Renal cortical epithelial cell (primary cell): ENCODE results near the gene OR5B17. TPM values are rescaled to one million over a fixed set of nuclear protein-coding genes. Genes with fewer than 3 reads are reported as not detected.
"Not testable (repeated sequence)": the region's sequence is repeated elsewhere in the genome, so short reads cannot be mapped to it uniquely, and the experiment has no call there.

Source experiments
- DNase-seq: peaks from one replicate; pipeline ENCODE4 v3.0.0-alpha.2; 2011; ENCODE audit warnings: low read depth
- total RNA-seq: library from RNA; depleted of rRNA; stranded (reverse); fragments of >200 nt; gene quantifications from 2 replicates; pipeline ENCODE4 v1.2.3, GENCODE V29; 2014

The OR5B17 gene
- total RNA-seq = not detected in 2 replicates

DNA sequence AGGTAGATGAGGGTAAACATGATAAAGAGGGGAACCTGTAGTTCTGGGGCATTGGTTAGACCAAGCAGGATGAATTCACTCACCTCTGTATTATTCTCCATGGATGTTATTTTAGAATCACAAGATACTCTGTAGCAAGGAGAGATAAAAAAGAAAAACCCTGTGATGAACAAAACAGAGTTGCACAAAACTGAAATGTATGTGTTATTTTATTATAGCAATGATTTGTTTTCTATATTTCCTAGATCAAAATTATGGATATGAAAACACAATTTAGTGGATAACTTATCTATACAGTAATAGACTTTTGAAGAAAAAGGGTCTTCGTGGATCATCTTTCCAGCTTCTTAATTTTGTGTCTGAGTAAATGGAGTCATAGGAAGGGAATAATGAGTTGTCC, at the start of gene OR5B17:
Gene OR5B17 (minus strand): TSS at position 101 of the 400 bp plus-strand sequence. CDS start 0 bp downstream, at position 101.
- no peak for DNase-seq

GRCh38 chr11:58406774-58407173, 47.9 kb upstream of the OR5B17 start, which contains the start of gene OR5B3:
Gene OR5B3, minus strand, starts transcription at chr11:58406874. Its CDS starts 3,465 bp downstream, at chr11:58403409.
- DNase-seq = no peak

DNA sequence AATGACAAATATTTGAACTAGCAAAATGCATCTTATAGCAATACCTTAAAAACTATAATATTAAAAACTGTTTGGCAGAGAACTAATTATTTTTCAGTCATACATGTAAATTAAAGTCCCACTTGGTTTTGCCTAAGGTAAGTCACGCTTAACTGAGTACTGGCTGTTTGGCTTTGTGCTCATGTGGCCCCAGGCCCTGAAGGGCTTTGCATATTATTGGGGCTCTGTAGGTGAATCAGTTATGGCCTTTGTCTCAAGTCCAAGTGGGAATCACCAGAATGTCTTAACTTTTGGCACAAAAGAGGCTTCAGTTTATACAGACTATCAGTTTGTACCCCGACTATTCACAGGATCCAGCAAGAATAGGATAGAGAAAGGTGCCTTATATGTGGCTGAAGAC, 40.8 kb upstream of the OR5B17 start:
- not testable (repeated sequence) for DNase-seq

- no peak for DNase-seq
Observed at GRCh38 chr11:58395581-58395980, 36.7 kb upstream of the OR5B17 start.

GRCh38 chr11:58394195-58394594, 35.3 kb upstream of the OR5B17 start:
- peak; percentile 56 for DNase-seq

DNA sequence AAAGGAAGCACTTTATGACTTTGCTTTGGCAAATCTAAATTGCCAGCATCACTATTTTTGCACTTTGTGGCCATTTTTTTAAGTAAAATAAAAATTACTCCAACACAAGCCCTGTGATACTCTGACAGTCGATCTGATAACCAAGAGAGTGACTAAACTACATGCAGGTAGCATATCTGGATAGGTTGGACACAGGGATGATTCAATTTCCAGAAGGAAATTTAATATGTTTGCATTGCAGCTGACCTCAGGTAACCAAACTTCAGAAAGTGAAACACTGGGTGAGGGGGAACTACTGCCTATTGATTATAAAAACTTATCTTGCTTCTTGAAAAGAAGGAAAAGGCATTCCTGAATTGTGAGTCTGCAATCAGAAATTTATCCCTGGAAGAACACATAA, 33.9 kb upstream of the OR5B17 start:
- no peak for DNase-seq

GRCh38 chr11:58391879-58392278, 33.0 kb upstream of the OR5B17 start:
- DNase-seq = no peak

DNA sequence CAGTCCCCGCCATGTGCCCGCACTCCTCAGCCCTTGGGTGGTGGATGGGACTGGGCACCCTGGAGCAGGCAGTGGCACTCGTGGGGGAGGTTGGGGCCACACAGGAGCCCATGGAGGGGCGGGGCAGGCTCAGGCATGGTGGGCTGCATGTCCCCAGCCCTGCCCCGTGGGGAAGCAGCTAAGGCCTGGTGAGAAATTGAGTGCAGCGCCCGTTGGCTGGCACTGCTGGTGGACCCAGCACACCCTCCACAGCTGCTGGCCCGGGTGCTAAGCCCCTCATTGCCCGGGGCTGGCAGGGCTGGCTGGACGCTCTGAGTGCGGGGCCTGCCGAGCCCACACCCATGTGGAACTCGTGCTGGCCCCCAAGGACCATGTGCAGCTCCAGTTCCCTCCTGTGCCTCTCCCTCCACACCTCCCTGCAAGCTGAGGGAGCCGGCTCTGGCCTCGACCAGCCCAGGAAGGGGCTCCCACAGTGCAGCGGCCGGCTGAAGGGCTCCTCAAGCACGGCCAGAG, 31.7 kb upstream of the OR5B17 start:
- DNase-seq = no peak

DNA sequence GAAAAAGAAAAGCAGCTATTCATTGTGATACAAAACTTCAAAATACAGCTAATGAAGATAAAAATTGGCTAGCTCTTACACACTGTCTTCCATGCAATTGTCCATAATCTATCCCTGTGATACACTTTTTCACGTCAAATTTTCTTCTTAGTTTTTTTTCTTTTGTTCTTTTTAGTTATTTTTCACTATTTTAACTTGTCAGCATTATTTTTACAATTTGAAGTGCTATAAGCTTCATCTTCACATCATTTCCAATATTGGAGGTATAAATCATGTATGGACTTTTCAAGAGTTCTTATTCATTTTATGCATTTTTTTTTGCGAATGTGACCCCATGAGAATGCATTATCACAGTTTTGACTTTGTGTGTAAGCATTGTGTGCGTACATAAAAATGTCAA, 4.1 kb downstream of the OR5B17 start:
- no peak for DNase-seq

DNA sequence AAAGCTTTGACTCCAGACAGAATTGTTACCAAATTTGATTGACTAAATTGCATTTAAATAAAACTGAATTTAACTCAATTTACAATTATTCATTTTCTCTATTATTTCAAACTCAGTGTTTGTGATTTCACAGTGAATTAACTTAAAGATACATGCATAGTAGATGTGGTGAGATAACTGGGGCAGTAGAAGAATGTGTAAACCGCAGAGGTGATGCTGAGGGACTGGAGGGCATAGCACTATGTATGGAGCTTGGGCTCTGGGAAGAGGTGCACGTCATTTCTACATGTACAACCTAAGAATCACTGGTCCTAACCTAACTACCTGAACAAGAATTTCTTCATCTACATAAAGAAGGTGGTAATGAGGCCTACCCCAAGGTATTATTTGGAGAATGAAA, 13.7 kb downstream of the OR5B17 start:
- no peak for DNase-seq

- DNase-seq = peak; percentile 84
Observed at GRCh38 chr11:58334708-58335107, 24.2 kb downstream of the OR5B17 start.

- DNase-seq = no peak
Observed at GRCh38 chr11:58330861-58331260, 28.0 kb downstream of the OR5B17 start.

- no peak for DNase-seq
Observed at GRCh38 chr11:58318532-58318931, 40.3 kb downstream of the OR5B17 start.

DNA sequence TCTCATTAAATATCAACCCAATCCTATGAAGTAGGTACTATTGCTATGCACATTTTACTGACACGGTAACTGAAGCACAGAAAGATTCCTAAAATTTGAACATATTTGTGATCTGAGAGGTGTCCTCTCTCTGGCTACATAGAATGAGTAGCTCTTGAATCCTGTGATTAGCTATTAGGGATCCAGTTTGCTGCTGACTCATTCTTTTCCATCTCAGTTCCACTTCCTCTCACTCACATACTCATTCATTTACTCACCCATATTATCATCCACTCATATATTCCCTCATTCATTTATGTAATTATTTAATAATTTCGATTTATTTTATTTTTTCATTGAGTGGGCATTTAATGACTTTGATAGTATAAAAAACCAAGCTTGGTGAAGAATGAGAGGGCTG, 42.7 kb downstream of the OR5B17 start:
- peak; percentile 53 for DNase-seq

Other genes starting within 250 kb of the OR5B17 start
- gene OR9I1, start 233.5 kb downstream of the OR5B17 start, total RNA-seq = not detected in 2 replicates
- gene OR9Q2, start 170.0 kb downstream of the OR5B17 start, total RNA-seq = not detected in 2 replicates
- not detected in 2 replicates for gene OR1S2, start 154.9 kb downstream of the OR5B17 start, total RNA-seq
- gene OR1S1, start 146.3 kb downstream of the OR5B17 start, total RNA-seq = not detected in 2 replicates
- gene OR10Q1, start 130.2 kb downstream of the OR5B17 start, total RNA-seq = not detected in 2 replicates
- not detected in 2 replicates for gene OR10W1, start 90.8 kb downstream of the OR5B17 start, total RNA-seq
- gene OR5B3, start 47.8 kb upstream of the OR5B17 start, total RNA-seq = not detected in 2 replicates
- not detected in 2 replicates for gene OR5B2, start 69.1 kb upstream of the OR5B17 start, total RNA-seq
- gene OR5B12, start 83.2 kb upstream of the OR5B17 start, total RNA-seq = not detected in 2 replicates
- gene OR5B21, start 149.0 kb upstream of the OR5B17 start, total RNA-seq = not detected in 2 replicates
- gene LPXN, start 216.8 kb upstream of the OR5B17 start, total RNA-seq = 4.1 and 14.1 TPM in 2 replicates
- gene ZFP91, start 220.0 kb upstream of the OR5B17 start, total RNA-seq = 42.1 and 56.1 TPM in 2 replicates